ENCODE results near the gene SYT5.

- TF ChIP-seq, protein P1, sequence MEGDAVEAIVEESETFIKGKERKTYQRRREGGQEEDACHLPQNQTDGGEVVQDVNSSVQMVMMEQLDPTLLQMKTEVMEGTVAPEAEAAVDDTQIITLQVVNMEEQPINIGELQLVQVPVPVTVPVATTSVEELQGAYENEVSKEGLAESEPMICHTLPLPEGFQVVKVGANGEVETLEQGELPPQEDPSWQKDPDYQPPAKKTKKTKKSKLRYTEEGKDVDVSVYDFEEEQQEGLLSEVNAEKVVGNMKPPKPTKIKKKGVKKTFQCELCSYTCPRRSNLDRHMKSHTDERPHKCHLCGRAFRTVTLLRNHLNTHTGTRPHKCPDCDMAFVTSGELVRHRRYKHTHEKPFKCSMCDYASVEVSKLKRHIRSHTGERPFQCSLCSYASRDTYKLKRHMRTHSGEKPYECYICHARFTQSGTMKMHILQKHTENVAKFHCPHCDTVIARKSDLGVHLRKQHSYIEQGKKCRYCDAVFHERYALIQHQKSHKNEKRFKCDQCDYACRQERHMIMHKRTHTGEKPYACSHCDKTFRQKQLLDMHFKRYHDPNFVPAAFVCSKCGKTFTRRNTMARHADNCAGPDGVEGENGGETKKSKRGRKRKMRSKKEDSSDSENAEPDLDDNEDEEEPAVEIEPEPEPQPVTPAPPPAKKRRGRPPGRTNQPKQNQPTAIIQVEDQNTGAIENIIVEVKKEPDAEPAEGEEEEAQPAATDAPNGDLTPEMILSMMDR (IDR thresholded peaks at IDR 0.05; ENCODE audit: low read depth, low read length) = no peak
- TF ChIP-seq MAX (IDR thresholded peaks at IDR 0.05; ENCODE audit: low read depth, low read length) = no peak
Observed at GRCh38 chr19:55131421-55131820, 48.7 kb downstream of the SYT5 start.

All from NB4 (cell line).